ENCODE data around the gene PHEX. TPM values are rescaled to one million over a fixed set of nuclear protein-coding genes. Genes with fewer than 3 reads are reported as not detected.
A peak's percentile ranks its signal among the peaks of the same experiment; 100 is the strongest.

The PHEX gene
- under 1 TPM; 0.24 to 0.47 (median 0.43) TPM for polyA plus RNA-seq (ENCODE audit: insufficient read length in 3 of 3)
- long read RNA-seq, donor 1: 0 reads
- long read RNA-seq, donor 2: 0 reads
- long read RNA-seq, donor 3: 0 reads
- long read RNA-seq, donor 4: 0 reads
- long read RNA-seq, donor 5: 0 reads
- long read RNA-seq, donor 6: 0 reads
- long read RNA-seq, donor 7: 0 reads
- long read RNA-seq, donor 8: 0 reads
- long read RNA-seq, donor 9: 0 reads
- long read RNA-seq, donor 10: 0 reads
- long read RNA-seq, donor 11: 0 reads
- long read RNA-seq, donor 12: 0 reads
- long read RNA-seq, donor 13: 0 reads
- long read RNA-seq, donor 14: 0 reads
- long read RNA-seq, donor 15: 0 reads
- long read RNA-seq, donor 16: 0 reads

DNA sequence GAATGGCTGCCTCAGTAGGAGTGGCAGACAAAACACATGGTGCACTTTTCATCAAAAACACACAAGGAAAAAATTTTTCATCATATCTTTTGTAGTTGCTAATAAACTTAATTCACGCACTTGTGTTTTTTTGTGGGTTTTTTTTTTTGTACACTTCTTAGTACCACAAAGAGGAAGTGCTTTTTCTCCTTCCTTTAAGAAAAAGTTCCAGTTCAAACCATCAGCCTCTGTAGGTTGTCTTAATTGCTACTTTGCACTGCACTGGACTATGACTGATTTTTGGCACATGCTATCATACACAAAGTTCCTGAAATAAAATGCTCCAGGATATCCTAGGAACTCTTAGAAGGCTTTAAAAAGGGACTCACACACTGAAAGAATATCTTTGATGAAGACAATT lies at the start of gene PHEX:
Gene PHEX, plus strand, starts transcription at position 242 of the 400 bp plus-strand sequence. CDS start 681 bp downstream, outside the sequence.
- no peak for DNase-seq

DNA sequence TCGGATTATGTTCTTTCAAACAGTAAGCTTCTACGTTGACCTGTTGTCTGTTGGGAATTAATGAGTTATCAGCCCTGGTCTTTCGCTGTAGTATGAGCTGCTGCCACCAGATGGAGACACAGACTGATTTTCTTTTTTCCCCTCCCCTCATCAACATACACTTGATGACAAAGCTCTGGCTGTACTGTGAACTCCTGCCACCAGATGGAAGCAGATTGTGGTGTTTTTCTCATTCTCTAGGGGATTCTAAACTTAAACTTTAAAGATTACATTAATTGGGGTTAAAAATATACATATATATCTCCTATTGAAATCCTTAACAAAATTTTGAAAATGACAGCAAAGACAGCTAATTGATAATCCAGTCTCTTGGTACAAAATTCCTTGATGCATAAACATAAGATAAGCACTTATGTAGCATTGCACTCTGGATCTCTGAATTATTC lies 46.8 kb upstream of the PHEX start:
- peak; percentile 68 for DNase-seq

DNA sequence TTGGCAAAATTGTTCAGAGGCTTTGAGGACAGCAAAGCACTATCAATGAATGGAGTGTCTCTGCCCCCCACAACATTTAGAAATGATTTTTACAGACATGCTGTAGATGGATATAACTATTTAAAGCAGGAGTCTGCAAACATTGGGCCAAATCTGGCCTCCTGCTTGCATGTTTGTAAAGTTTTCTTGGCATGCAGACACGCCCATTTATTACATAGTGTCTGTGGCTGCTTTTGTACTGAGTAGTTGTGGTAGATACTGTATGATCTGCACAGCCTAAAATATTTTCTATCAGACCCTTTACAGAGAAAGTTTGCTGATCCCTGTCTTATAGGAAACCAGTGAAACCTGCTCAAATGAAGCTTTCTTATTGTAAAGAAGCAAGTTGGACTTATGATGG lies 45.5 kb upstream of the PHEX start:
- no peak for DNase-seq

DNA sequence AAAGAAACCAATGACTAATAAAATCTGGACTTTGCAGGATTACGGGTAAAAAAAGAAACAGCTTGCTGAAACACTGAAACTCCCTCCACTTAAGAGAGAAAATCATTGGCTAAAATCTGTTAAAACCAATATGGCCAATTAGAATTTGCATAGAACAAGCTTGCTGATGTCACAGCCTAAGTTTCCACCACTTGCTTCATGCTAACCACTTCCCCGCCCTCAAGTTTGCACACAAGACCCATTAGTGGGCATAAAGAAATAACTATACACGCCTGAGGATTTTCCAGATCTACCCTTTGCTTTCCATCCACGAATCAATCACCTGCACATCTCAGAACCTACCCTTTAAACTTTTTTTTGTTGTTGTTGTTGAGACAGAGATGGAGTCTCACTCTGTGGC lies 42.7 kb upstream of the PHEX start:
- no peak for DNase-seq

DNA sequence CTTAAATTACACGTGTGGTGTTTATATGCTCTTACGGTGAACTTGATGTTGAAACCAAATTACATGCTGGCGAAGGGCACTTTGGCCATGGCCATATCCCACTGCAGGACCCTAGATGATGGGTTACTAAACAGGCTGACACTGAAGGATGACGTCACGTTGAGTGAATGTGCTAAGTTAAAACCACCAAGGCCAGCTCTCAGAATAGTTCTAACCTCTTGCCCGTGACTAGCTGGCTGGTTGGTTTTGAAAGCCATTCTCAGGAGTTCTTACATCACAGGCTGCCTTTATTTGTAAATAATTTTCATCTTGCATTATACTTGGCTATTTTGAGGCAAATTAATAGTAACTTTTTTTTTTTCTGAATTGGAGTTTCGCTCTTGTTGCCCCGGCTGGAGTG lies 41.3 kb upstream of the PHEX start:
- no peak for DNase-seq

DNA sequence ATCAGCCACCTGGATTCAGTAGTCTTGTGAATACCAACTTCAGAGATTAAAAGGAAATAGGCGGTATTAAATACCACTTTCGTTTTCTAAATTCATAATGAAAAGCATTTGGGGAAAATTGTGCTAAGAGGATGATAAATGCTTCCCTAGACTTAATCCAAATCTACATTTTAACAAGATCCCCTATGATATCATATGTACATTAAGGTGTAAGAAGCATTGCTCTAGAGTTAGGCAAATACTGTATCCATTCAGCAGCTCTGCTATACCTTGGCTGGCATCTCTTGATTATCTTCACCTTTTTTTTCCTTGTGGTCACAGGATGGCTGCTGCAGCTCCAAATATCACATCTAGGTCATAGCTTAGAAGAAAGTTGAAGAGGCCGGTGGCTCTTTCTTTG lies 40.6 kb upstream of the PHEX start:
- DNase-seq: no peak

DNA sequence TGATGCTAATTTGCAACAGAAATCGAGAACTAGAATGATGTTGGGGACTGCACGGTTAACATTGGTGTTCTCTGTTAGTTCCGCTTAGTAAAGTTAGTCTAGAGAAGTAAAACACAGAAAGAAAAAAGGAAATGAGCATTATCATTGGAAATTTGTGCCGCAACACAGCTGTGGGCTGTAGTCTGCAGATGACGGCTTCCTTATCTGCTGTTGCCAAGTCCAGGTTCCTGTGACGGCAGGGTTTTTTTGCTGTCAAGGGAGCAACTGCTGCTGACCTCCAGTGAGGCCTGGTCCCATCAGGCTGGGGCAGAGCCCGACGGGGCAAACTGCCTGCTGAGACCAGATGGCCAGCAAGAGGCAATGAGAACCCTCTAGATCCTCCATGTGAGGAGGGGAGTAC lies 38.9 kb upstream of the PHEX start:
- no peak for DNase-seq

DNA sequence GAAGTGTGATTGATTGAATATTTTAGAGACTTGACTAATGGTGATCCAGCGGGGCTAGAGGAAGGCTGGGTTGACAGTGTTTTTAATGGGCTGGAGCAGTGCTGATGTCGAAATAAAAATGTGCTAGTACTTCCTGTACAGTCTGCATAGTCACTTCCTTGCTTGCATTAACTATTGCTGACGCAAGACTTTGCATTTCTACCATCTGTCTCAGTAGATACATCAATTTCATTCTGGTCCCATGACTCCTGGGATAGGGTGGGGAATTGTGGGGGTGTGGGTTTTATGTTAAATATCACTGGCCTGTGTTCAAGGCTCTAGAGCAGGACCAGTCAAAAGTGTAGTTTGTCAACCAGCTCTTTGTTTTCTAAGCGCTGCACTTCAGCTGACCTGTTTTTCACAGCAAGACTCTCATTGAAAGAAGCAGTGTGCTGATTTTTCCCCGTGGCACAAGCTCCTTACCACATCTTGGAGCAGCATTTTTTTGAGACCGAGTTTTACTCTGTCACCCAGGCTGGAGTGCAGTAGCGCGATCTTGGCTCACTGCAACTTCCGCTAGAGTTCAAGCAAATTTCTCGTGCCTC lies 35.2 kb upstream of the PHEX start:
- no peak for DNase-seq

DNA sequence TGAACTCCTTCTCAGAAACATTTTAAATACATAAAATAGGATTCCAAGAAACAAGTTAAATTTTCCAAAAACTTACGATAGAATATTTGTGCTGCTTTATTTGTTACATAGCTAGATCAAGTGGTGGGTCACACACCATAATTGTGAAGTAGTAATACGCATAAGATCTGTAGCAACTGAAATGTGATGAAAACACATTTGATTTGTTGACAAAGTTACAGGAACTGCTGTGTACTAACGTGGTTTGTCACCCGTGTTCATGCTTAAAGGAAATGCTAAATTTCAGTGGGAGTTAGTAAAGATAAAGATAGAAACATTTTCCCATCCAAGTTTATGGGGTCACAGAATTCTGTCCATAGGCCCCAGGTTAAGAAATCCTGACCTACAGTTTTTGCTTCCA lies 34.1 kb upstream of the PHEX start:
- DNase-seq: no peak

DNA sequence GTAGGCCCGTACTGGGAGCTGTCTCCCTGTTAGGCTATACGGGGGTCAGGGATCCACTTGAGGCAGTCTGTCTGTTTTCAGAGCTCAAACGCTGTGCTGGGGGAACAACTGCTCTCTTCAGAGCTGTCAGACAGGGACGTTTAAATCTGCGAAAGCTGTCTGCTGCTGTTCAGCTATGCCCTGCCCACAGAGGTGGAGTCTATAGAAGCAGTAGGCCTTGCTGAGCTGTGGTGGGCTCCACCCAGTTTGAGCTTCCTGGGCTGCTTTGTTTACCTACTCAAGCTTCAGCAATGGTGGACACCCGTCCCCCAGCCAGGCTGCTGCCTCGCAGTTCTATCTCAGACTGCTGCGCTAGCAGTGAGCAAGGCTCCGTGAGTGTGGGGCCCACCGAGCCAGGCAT lies 27.3 kb upstream of the PHEX start:
- DNase-seq: no peak

DNA sequence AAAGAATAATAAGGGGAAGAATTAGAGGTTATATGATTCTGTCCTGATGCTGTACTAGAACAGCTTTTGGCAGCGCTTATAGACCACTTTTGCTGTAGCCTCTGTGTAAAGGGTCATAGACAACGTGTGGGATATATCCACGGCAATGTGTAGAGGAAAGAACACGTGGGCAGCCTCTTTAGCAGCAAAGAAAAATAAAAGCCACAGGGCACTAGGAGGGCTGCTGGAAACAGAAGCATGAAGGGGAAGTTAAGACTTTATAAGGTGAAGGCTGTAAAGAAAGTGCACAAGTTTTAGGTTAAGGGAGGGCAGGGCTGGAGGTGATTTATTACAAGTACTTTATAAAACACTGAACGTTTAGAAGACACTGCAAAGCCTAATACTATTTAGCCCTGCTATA lies 20.1 kb upstream of the PHEX start:
- DNase-seq: no peak

DNA sequence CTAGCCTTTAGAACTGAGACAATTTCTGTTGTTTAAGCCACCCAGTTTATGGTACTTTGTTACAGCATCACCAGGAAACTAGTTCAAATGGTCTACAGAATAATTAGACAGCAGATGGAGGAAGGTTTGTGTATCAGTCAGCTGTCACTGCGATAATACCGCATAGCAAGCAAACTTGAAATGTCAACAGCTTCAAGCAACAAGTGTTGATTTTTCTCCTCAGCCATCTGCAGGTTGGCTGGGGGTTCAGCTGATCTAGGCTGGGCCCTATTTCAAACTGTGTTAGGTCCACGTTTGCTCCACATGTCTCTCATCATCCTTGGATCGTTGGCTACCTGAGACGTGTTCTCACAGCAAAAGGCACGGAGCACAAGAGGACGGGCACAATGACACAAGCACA lies 19.2 kb upstream of the PHEX start:
- no peak for DNase-seq

DNA sequence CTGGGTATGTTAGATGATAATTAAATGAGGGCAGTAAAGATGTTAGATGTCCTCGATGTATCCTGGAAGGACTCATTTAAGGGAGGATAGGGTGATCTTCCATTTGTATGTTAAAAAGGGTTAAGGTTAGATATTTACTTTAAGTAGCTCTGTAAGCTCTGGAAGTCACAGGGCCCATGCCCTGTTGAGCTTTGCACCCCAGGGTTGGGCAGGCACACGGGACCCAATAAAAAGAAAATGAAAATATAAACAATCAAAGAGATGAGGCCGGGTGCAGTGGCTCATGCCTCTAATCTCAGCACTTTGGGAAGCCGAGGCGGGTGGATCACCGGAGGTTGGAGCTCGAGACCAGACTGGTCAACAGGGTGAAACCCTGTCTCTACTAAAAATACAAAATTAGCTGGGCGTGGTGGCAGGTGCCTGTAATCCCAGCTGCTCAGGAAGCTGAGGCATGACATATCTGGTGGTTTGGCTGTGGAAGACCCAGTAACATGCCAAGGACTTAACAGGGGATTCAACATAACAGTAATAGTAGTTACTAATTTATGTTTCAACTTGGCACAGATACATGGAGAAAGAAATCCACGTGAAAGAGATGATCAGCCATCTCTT lies 16.9 kb upstream of the PHEX start:
- no peak for DNase-seq

DNA sequence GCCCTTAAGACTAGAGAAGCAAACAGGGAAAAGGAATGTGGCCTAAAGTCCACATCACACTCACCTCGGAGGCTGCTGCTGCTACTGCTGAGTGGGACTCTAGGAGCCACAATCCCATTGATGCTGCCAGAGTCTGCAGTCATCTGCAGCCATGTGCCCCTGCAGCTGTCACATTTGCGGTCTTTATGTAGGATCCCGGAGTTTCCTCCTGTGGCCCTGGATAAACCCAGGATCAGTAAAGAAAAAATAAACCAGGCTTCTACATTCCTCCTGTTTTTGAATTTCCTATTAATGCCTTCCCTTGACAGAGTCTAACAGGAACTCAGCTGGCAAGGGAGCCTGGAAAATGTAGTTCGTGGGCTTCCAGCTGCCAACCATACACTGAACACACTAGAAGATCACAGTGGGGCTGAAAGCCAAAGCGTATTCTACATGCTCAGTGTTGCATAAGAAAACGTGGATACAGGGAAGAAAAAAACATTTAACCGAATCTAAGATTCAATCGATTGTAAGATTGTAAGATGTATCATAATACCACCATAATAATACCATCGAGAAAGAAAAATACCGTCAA lies 10.3 kb upstream of the PHEX start:
- no peak for DNase-seq

DNA sequence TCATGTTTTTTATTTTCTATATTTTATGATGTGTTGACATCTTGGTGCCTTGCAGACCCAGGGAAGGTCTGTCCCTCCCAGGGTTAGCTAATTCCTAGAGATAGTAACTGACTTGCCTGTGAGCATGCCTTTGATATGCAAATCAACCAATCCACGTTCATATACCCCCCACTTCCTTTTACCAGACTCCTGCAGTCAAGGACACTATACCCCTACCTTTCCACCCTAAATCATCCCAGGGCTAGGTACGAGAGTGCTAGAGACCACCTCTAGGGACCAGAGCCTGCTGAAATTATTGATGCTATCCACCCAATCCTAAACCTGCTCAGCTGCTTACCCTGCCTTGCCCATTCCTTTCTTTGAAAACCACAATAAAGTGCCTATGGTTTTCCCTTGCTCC lies 7.5 kb upstream of the PHEX start:
- no peak for DNase-seq

DNA sequence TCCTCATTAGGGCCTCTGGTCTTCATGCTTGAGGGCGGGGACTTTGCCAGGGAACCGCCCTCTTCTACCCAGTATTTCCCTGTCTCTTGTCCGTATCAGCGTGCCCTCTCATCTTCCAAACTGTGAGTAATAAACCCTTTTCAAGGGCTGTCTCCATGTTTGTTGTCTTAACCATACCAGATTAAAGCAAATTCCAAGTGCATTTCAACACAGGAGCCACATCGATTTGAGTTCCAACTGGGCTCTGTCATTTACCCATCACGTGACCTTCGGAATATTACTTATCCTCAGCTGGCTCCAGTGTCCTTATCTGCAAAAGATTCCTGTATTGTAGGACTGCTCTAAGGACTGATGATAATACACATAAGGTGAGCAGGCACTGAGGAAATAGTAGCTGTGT lies 6.4 kb upstream of the PHEX start:
- no peak for DNase-seq

DNA sequence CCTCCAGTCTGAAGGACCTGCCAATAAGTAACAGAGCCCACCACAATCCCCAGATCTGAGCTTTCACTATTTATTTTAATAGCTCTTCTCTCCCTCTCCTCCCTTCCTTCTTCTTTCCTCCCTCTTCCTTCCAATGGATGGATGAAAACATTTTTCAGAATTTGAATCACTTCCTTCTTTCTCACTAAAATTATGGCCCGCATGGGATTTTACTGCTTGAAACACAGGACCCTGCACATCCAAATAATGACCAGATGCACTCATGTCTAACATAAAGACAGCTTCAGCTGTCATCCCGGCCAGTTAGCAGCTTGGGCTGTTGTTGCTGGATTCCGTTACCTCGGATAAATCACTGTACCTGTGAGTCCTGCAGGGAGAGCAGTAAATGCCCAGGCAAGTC lies 5.4 kb upstream of the PHEX start:
- DNase-seq: no peak

DNA sequence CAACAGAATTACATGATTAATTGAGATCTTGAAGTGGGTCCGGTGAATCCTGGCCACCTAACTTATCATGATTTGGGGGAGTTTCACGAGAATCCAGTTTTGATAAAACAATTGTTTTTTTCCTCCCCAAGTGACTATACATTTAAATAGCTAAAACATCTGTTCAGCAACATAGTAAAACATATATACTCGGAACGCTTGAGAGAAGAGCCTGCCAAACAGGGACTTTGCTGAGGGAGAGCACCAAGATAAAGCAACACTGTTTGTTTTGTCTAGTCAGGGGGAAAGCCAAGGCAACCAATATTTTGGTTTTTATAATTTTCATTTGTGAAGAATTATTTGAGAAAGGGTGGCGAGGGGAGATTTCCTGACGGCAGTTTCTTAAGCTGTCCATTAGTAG lies 381 bp downstream of the PHEX start:
- no peak for DNase-seq

DNA sequence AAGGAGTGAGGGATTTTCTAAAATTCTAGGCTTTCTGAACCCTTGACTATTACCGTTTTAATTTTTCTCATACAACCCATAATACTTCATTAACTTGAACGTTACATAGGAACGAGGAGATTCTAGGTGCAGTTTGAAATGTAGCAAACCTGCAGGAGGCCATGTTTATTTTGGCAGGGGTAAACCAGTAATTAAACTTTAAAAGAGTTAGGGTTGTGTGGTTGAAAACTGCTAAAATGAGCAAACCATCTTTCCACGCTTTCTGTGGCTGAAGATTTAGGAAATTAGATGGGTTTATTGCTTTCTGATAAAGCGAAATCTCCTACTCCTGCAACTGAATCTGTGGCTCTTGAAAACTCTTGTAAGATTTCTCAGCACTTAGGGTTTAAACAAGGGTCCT lies 1.7 kb downstream of the PHEX start:
- DNase-seq: no peak

DNA sequence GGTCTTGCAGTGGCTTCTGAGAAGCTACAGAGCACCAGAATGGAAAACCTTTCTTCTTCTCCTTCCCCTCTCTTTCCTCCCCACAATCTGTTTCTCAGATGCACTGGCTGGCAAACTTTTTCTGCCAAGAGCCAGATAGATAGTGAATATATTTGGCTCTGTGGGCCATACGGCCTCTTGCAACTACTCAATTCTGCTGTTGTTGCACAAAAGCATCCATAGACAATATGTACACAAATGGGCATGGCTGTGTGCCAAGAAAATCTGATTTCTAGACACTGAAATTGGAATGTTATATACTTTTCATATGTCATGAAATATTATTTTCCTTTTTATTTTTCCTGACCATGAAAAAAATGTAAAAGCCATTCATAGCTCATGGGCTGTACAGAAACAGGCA lies 3.1 kb downstream of the PHEX start:
- no peak for DNase-seq

DNA sequence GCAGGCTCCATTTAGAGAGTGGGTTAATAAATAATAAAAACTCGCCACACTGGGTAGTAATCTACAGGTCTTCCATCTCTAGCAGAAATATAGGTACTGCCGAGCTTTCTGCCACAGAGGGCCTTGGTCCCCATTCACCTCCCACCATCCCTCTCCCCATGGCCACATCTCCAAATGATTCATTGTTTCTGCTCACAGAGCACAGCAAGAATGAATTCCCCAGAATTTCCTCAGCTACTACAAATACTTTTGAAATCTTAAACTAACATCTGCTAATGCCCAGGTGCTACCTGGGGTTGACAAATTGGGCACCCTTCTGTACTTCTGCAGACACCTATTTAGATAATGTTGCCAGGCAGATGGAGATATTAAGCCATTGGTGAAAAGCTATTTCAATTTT lies 5.1 kb downstream of the PHEX start:
- DNase-seq: no peak

DNA sequence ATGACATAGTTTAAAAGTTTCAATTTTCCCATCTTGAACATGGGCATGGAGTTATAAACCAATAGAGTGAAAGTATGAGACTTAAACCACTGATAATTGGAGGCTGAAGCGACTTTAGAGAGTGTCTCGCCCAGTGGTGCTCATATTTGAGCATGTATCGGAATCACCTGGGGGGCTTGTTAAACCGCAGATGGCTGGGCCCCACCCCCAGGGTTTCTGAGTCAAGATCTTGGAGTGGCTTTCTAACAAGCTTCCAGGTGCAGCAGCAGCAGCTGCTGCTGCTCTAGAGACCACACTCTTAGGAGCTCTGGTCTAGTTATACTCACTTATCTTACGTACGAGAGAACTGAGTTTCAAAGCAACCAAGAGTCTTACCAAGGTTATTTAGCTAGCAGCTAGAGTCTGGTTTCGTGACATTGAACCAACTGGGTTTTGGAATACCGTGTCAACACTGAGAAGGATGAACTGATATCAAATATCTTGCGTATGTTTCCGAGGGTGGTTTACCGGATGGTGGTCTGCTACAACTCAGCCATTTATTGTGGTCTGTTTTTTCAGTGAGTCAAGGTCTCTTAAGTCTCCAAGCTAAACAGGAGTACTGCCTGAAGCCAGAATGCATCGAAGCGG lies 5.9 kb downstream of the PHEX start:
- no peak for DNase-seq

DNA sequence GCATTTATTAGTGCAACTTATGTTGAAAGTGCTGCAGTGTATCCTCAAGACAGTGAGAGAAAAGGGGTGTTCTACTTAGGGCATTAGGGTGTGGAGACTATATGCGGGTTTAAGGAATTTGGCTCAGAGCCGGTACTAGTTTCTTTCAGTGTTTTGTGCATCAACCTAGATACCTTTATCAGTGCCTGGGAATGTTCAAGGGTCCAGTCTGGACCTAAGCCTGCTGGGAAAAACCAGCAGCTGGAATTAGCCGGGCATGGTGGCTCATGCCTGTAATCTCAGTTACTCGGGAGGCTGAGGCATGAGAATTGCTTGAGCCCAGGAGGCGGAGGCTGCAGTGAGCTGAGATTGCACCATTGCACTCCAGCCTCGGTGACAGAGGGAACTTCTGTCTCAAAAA lies 7.4 kb downstream of the PHEX start:
- DNase-seq: no peak
